SU-DHL-6 (cell line): ENCODE measurements around the gene NAA15.
"Not testable (repeated sequence)": the region's sequence is repeated elsewhere in the genome, so short reads cannot be mapped to it uniquely, and the experiment has no call there.

Experiments
- EZH2phosphoT487 ChIP-seq: fragments of 200-600 bp; sonication (generic), shearing (Covaris generic); conservative IDR thresholded peaks from 2 replicates; pipeline ENCODE4 v1.6.1; 2018; ENCODE audit warnings: mild to moderate bottlenecking, antibody characterized with exemption, low read length, moderate library complexity, mixed read lengths
- TF ChIP-seq, protein P1 (sequence below): fragments of 200-600 bp; sonication (generic); IDR thresholded peaks from one replicate; pipeline ENCODE4 v1.5.1; 2017; ENCODE audit warnings: antibody characterized with exemption, mild to moderate bottlenecking, low read length, moderate library complexity; ENCODE audit not compliant: insufficient read depth, poor library complexity, severe bottlenecking

DNA sequence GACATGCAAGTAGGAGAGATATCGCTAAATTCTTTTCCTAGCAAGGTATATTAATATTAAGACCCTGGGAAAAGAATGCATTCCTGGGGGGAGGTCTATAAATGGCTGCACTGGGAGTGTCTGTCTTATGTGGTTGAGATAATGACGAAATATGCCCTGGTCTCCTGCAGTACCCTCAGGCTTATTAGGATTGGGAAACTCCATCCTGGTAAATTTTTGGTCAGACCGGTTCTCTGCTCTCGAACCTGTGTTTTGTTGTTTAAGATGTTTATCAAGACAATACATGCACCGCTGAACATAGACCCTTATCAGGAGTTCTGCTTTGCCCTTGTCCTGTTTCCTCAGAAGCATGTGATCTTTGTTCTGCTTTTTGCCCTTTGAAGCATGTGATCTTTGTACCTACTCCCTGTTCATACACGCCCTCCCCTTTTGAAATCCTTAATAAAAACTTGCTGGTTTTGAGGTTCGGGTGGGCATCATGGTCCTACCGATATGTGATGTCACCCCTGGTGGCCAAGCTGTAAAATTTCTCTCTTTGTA lies 113.4 kb downstream of the NAA15 start:
- TF ChIP-seq, protein P1, sequence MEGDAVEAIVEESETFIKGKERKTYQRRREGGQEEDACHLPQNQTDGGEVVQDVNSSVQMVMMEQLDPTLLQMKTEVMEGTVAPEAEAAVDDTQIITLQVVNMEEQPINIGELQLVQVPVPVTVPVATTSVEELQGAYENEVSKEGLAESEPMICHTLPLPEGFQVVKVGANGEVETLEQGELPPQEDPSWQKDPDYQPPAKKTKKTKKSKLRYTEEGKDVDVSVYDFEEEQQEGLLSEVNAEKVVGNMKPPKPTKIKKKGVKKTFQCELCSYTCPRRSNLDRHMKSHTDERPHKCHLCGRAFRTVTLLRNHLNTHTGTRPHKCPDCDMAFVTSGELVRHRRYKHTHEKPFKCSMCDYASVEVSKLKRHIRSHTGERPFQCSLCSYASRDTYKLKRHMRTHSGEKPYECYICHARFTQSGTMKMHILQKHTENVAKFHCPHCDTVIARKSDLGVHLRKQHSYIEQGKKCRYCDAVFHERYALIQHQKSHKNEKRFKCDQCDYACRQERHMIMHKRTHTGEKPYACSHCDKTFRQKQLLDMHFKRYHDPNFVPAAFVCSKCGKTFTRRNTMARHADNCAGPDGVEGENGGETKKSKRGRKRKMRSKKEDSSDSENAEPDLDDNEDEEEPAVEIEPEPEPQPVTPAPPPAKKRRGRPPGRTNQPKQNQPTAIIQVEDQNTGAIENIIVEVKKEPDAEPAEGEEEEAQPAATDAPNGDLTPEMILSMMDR, result not testable (repeated sequence)
- TF ChIP-seq EZH2phosphoT487, result not testable (repeated sequence)
